Mucosa of rectum (tissue), 2 donors: Measurements from ENCODE around the gene EXOSC10.
"Not testable (repeated sequence)": the region's sequence is repeated elsewhere in the genome, so short reads cannot be mapped to it uniquely, and the experiment has no call there.

Experiments used
- H3K27ac ChIP-seq, 2 donors: one replicate each; pipeline ENCODE4 v1.7.0; 2013; ENCODE audit warnings: inconsistent platforms in 2 of 2, low read depth in 2 of 2, low read length in 2 of 2
- H3K27me3 ChIP-seq, 2 donors: one replicate each; pipeline ENCODE4 v1.7.0; 2013; ENCODE audit warnings: low read length in 2 of 2; ENCODE audit not compliant: control insufficient read depth in 2 of 2, insufficient read depth in 2 of 2
- H3K36me3 ChIP-seq, 2 donors: one replicate each; pipeline ENCODE4 v1.7.0; 2013; ENCODE audit warnings: low read length in 2 of 2; ENCODE audit not compliant: control insufficient read depth in 2 of 2, insufficient read depth in 2 of 2
- H3K4me1 ChIP-seq, 2 donors: one replicate each; pipeline ENCODE4 v1.7.0; 2013; ENCODE audit warnings: low read length in 2 of 2, mild to moderate bottlenecking in 1 of 2; ENCODE audit not compliant: control insufficient read depth in 2 of 2, insufficient read depth in 2 of 2
- H3K4me3 ChIP-seq, 2 donors: one replicate each; pipeline ENCODE4 v1.7.0; 2013; ENCODE audit warnings: low read length in 2 of 2
- H3K9ac ChIP-seq, 2 donors: one replicate each; pipeline ENCODE4 v1.7.0; 2013; ENCODE audit warnings: low read length in 2 of 2, low read depth in 1 of 2, mild to moderate bottlenecking in 1 of 2
- H3K9me3 ChIP-seq, 2 donors: one replicate each; pipeline ENCODE4 v1.7.0; 2013; ENCODE audit warnings: low read length in 2 of 2; ENCODE audit not compliant: control insufficient read depth in 2 of 2
- donor health status: healthy.
- donor health status: Normal muscosa, but diverticular disease.

The EXOSC10 gene

GRCh38 chr1:11045428-11046269 is 54.0 kb downstream of the EXOSC10 start:
- no peaks in the 10 kb centered on the region for H3K36me3 ChIP-seq
- H3K9me3 ChIP-seq, result no peaks in the 10 kb centered on the region
- H3K27me3 ChIP-seq, result no peaks in the 10 kb centered on the region
- no peak overlapping the region for H3K4me3 ChIP-seq
- no peaks in the 10 kb centered on the region for H3K4me1 ChIP-seq
- no peak overlapping the region for H3K9ac ChIP-seq
- no peak overlapping the region for H3K27ac ChIP-seq

GRCh38 chr1:11044849-11045427 is 54.7 kb downstream of the EXOSC10 start:
- Histone ChIP-seq H3K9me3 (no peaks in the 10 kb centered on the region), H3K9ac (no peak overlapping the region), H3K27me3 (no peaks in the 10 kb centered on the region), H3K4me1 (no peaks in the 10 kb centered on the region), H3K4me3 (no peak overlapping the region), H3K27ac (no peak overlapping the region), H3K36me3 (no peaks in the 10 kb centered on the region)

GRCh38 chr1:11044086-11044848 is 55.4 kb downstream of the EXOSC10 start:
- no peaks in the 10 kb centered on the region for H3K9me3 ChIP-seq
- H3K4me3 ChIP-seq, result no peak overlapping the region
- no peaks in the 10 kb centered on the region for H3K4me1 ChIP-seq
- H3K9ac ChIP-seq, result no peak overlapping the region
- H3K27ac ChIP-seq, result no peak overlapping the region
- H3K27me3 ChIP-seq, result no peaks in the 10 kb centered on the region
- H3K36me3 ChIP-seq, result no peaks in the 10 kb centered on the region

- Histone ChIP-seq H3K27me3 (no peaks in the 10 kb centered on the region), H3K27ac (no peak overlapping the region), H3K4me3 (no peak overlapping the region), H3K4me1 (no peaks in the 10 kb centered on the region), H3K36me3 (no peaks in the 10 kb centered on the region), H3K9ac (no peak overlapping the region), H3K9me3 (no peaks in the 10 kb centered on the region)
Measured at GRCh38 chr1:11042995-11043874, 56.4 kb downstream of the EXOSC10 start.

- no peaks in the 10 kb centered on the region for H3K4me1 ChIP-seq
- no peak overlapping the region for H3K4me3 ChIP-seq
- H3K9me3 ChIP-seq, result no peaks in the 10 kb centered on the region
- no peaks in the 10 kb centered on the region for H3K27me3 ChIP-seq
- no peaks in the 10 kb centered on the region for H3K36me3 ChIP-seq
- no peak overlapping the region for H3K27ac ChIP-seq
- no peak overlapping the region for H3K9ac ChIP-seq
Measured at GRCh38 chr1:11042065-11042464, 57.6 kb downstream of the EXOSC10 start.

GRCh38 chr1:11041048-11041447 is 58.6 kb downstream of the EXOSC10 start:
- H3K9ac ChIP-seq, result no peak overlapping the region
- H3K4me3 ChIP-seq, result no peak overlapping the region
- no peaks in the 10 kb centered on the region for H3K4me1 ChIP-seq
- H3K27ac ChIP-seq, result no peak overlapping the region
- H3K36me3 ChIP-seq, result no peaks in the 10 kb centered on the region
- H3K27me3 ChIP-seq, result no peaks in the 10 kb centered on the region
- no peaks in the 10 kb centered on the region for H3K9me3 ChIP-seq

- H3K4me3 ChIP-seq, H3K27ac ChIP-seq, H3K4me1 ChIP-seq, H3K9ac ChIP-seq, H3K9me3 ChIP-seq, H3K36me3 ChIP-seq, H3K27me3 ChIP-seq: not testable (repeated sequence)
Measured at GRCh38 chr1:11040105-11040429, 59.6 kb downstream of the EXOSC10 start.

- Histone ChIP-seq H3K9me3 (no peaks in the 10 kb centered on the region), H3K36me3 (no peaks in the 10 kb centered on the region), H3K9ac (no peak overlapping the region), H3K27me3 (no peaks in the 10 kb centered on the region), H3K4me1 (no peaks in the 10 kb centered on the region), H3K4me3 (no peak overlapping the region), H3K27ac (no peak overlapping the region)
Measured at GRCh38 chr1:11039351-11040104, 60.1 kb downstream of the EXOSC10 start.

GRCh38 chr1:11037740-11038182 is 61.9 kb downstream of the EXOSC10 start:
- Histone ChIP-seq H3K4me1 (no peaks in the 10 kb centered on the region), H3K27ac (no peak overlapping the region), H3K36me3 (no peaks in the 10 kb centered on the region), H3K27me3 (no peaks in the 10 kb centered on the region), H3K9me3 (no peaks in the 10 kb centered on the region), H3K9ac (no peak overlapping the region), H3K4me3 (no peak overlapping the region)
